T-helper 1 cell (primary cell): ENCODE measurements around the gene BARHL1.

ENCODE experiments used
- DNase-seq, 5 donors: peaks; one replicate each; pipeline ENCODE4 v3.0.0-alpha.2; 2012 to 2020
- total RNA-seq, 4 donors: gene quantifications; one replicate each; lab custom pipeline; 2026; lab: John Stamatoyannopoulos, UW

BARHL1 gene
- total RNA-seq: 0 reads per million in 4 donors

DNA sequence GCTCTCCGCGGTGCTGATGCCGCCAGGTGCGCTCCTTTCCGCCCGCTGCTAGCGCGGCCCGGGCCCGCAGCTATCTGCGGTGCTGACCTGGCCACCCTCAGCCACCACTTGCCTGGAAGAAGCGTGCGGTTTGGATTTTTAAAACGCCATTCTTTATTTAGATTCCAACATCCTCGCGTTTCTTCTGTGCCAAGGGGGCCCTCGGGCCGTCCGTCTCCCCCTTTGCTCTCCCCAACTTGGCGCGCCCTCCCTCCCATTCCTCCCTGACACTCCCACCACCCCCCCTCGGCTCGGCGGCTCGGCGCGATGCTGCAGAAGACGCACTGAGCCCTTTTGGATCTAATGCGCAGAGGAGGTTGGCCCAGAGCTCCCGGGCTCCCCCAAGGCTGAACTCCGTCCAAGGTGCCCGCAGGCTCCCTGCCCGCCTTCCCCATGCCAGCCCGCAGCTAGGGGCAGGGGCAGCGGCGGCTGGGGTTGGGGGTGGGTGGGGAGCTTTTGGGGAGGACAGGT is at the start of gene BARHL1:
TSS of gene BARHL1 (plus strand) at position 331 of the 510 bp plus-strand sequence. CDS start 192 bp downstream, outside the sequence.
- no peak for DNase-seq

DNA sequence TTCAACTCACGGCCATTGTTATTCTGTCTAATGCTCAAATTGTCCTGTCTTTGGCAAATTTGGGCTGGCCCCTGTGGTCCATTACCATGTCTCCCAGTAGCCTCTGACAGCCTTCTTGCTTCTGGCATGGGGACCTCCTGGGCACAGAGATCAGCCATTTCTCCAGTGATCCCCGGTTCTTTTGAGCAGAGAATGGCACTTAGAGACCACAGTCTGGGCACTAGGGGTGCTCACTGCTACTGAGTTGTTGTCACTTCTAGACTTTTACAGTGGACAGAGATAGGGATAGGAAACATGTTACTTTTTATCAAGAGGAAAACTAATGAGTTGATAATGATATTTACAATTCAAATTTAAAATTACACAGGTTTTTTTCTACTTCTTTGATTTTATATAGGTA is 47.6 kb upstream of the BARHL1 start:
- no peak for DNase-seq

DNA sequence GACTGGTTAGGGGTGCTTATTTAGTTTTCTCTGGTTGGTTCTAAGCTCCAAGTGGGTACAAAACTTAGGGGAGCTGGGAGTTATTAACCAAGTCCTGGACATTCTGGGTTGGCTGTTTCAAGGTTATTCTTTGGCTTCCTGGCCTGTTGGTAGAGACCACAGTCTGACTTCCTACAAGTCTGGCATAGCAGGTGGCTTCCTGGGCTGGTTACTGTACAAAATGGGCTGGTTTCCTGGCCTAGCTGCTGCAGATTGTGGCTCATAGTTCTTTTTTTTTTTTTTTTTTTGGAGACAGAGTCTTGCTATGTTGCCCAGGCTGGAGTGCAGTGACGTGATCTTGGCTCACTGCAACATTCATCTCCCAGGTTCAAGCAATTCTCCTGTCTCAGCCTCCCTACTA is 46.3 kb upstream of the BARHL1 start:
- no peak for DNase-seq

DNA sequence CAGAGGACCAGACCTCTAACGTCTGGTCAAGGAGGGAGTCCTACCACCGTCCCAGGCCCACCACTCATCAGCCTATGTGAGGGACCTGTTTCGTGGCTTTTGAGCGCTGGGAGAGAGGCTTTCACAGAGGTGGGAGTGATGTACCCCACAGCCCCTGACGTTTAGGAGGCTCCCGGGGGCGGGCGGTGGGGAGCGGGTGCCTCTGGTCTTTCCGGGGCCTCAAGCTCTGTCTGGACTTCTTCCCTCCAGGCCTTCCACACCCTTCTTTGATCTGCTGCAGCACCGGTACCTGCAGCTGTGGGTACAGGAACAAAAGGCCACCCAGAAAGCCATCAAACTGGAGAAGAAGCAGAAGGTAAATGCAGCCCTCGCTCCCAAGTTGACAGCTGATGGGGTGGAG is 45.1 kb upstream of the BARHL1 start:
- DNase-seq: no peak

DNA sequence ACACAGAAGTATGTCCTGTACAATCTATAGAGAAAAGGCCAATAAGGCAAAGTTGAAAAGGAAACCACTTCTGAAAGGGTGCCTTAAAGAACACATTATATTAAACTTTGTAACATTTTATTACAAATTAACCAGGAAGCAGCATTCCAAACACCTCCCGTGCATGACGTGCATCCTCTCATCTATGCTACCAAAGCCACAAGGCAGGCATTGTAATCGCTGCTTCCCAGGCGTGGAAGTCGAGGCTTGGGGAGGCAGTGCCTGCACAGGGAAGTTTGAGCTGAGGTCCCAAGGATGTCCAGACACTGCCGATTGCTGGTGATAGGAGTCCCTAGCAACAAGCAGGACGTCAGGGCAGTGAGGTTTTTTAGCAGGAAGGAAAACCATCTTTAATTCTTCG is 44.3 kb upstream of the BARHL1 start:
- DNase-seq: no peak

DNA sequence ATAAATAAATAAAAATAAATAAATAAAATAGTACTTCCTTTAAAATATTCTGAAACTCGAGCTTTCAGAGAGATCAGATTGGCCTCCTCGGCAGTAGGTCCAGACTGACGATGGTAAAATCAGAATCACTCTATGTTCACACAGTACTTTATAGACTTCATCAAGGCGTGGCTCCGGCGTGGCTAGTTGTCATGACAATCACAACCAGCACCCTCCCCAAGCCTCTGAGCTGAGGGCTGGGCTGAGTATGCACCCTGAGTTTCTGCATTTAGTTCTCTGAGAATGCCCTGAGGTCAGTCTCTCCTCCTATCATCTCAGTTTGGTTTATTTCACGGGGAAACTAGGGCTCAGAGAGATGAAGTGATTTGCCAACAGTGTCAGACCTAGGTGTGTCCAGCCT is 43.3 kb upstream of the BARHL1 start:
- DNase-seq: no peak

DNA sequence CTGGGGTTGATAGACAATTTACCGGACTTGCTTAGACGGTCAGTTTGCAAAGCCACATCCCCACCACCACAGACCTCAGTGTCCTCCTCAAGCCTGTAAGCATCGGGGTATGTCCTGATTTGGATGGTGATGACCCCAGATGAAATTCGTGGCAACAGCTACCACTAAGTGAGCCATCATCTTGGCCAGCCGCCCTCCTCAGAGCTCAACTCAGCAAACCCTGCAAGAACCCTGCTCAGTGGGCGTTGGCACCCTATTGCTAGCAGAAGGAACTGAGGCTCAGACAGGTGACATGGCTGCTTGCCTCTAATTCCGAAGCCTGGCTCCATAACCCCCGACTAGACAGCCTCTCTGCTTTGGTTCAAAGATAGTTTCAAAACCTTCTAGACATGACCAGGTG is 41.4 kb upstream of the BARHL1 start:
- DNase-seq: no peak

DNA sequence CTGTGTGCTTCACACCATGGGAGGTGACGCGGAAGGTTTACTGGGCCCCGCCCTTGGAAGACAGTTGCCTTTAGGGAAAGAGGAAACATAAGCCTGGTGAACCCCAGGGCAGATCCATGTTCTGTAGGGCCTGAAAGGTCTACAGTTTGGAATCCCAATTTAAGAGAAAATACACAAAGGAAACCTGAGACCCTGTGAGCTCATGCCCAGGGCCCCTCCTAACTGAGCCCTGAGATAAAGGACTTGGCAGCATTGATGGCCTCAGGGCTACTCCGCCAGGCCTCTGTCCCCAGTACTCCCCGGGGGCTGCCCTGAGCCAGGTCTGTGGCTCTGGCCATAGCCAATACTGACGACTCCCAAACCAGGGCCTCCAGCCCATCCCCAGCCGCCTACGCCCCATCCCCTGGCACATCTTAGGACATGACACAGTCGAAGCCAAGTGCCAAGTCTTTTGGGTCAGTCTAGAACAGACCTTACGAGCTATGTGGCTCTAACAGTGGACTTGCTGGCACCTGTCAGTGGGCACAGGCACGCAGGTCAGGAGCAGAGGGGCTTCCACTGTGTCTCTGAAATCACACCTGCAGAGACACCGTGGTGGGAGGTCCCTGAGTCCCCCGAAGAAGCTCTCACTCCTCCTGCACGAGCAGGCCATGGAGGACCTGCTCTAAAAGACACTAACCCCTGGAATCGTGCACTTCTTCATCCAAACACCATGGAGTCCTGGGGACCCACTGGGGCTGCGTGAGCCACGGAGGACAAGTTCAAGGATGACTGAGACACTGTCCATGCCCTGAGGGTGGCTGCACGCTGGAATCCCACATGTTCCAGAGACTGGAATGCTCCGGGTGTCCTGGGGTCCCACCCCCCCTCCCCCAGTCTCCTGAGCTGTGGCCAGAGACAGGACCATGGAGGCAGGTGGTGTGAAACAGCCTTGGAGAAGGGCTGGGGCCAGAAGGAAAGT is 40.3 kb upstream of the BARHL1 start:
- DNase-seq: no peak

DNA sequence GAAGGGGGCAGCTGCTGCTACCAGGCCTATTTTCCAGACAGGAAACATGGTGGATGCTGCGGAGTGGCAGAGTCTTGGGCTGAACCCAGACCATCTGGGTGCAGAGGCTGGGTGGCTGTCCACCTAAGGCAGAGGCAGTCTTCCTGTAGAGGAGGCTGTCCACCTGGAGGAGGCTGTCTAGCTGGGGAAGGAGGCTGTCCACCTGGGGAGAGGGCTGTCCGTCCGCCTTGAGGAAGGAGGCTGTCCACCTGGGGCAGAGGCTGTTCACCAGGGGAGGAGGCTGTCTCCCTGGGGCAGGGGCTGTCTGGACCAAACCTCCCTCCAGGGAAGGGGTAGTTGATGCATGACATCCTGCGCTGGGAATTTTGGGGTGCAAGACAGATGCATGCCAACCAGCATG is 39.2 kb upstream of the BARHL1 start:
- no peak for DNase-seq

DNA sequence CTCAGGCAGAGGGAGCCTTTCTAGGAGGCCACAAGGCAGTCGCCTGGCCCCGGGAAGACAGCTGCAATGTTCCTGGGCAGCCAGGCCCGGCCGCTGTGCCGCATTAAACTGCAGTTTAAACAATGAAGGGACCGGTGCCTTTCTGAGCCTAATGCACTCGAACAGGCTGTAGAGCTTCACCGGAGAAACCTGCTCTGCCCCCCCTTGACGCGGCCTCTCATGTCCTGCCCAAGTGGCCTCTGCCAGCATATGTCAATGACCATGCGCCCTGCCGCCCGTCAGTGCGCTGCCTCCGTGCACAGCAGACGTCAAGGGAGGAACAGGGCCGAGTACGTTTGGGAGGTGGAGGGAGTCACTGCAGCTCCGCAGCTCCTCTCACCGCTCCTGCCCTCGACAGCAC is 38.4 kb upstream of the BARHL1 start:
- no peak for DNase-seq

DNA sequence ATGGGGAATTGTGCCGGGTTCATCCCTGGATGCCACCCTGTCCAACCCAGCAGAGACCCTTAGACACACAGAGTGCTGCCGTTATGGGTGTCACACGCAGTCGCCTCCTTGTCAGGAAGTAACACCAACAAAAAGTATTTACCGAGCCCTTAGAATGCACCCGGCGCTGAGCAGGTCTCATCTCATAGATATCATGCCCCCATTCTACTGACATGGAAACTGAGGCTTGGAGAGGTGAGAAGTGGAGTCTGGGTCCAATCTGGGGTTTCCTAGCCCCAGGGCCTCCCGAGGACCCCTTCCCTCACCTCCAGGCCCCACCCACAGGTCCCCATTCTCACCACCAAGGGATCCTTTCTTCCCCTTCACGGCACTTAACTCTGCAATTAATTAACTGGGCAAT is 36.8 kb upstream of the BARHL1 start:
- no peak for DNase-seq

DNA sequence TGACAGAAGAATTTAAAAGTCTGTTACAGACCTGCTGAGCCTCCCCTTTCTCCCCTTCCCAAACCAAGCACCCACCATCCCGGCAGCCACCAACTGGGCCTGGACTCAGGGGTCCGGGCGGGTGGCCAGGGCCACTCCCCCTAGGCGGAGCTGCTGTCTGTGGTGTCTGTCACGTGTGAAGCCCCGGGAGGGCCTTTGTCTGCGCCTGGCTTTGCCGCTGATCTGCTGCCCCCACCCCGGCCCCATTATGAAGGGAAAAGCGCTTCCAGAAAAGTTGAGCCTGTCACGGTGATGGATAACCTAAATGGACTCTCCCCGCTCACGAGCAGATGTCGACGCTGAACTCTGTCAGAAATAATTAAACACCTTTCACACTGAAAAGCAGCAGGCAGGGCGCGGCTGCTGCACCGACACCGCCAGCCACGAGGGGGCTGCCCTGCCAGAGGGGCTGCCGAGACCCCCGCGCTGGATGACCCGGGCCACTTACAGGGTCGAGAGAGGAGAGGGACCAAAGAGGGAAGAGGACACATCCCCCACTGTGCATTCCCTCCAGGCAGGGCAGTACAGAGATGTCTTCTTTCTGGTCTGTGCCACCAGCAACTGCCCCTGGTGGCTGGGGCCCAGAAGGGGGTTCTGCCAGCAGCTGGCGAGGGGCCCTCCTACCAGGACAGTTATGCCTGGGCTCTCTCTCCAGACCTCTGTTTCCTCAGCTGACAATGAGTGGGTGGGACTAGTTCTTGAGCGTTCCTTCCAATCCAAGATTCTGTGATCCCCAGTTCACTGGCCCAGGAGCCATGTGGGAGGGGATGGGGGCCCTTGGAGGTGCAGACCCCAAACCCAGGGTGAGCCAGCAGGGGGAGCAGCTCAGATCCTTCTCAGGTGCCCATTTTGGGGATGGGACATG is 36.0 kb upstream of the BARHL1 start:
- DNase-seq: no peak

DNA sequence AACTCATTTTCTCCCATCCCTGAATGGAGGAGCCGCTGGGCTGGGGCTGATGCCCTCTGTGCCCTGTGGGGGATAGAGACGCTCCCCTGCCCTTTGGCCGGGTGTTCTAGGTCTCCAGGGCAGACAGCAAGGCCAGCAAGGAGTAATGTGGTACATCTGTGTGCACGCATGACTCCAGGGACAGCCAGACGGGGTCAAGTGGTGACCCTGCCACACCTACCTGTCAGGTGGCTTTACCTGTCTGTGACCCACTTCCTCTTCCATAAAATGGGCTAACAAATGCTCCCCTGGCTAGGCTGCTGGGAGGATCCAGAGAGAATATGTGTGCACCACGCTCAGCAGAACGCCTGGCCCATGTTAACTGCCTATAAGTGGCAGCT is 35.4 kb upstream of the BARHL1 start:
- no peak for DNase-seq

DNA sequence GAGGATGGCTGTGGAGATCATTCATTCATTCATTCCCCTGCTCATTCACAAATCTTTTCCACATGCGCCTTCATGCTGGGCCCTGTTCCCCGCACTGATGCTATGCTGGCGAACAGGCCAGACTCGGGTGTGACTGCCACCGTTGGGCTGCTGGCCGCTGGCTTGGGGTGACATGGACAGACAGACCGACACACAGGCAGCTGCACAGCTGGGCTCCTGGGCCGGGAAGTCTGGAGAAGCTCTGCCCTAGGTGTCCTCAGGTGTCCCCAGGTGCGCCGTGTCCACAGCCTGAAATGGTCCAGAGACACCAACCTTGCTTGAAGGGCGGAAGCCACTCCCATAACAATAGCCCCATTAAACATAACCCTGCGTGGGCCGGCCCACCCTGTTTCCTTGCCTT is 35.0 kb upstream of the BARHL1 start:
- no peak for DNase-seq

DNA sequence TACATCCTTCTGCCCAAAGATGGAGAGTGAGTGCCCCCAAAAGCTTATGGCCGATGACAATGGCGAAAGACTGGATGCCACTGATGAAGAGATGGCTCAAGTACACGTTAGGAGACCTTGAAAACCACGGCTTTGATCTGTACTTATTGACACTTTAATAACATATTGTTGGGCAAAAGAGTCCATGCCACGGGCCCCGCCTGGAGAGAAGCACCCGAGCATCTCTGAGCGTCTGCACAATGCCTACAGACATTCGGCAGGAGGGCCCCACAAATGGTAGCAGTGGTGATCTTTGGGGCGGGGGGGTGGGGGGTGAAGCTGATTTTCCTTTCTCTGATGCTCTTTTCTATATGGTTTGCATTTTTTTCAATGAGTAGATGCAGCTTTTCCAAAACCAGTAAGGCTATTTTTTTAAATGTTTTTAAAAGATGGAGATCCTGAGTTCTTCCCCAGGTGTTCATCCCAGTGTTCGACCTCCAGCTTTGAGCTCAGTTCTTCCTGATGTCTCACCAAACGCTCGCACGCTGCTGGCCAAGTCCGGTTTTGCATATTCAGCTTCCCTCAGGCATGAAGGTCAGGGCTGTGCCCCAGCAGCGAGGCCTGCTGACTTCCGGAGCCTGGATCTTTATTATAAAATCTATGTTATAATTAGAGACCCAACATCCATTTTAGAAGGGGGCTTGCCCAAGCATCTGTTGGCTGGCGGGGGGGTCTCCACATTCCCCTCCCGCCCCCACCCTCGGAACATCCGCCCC is 34.3 kb upstream of the BARHL1 start:
- no peak for DNase-seq

DNA sequence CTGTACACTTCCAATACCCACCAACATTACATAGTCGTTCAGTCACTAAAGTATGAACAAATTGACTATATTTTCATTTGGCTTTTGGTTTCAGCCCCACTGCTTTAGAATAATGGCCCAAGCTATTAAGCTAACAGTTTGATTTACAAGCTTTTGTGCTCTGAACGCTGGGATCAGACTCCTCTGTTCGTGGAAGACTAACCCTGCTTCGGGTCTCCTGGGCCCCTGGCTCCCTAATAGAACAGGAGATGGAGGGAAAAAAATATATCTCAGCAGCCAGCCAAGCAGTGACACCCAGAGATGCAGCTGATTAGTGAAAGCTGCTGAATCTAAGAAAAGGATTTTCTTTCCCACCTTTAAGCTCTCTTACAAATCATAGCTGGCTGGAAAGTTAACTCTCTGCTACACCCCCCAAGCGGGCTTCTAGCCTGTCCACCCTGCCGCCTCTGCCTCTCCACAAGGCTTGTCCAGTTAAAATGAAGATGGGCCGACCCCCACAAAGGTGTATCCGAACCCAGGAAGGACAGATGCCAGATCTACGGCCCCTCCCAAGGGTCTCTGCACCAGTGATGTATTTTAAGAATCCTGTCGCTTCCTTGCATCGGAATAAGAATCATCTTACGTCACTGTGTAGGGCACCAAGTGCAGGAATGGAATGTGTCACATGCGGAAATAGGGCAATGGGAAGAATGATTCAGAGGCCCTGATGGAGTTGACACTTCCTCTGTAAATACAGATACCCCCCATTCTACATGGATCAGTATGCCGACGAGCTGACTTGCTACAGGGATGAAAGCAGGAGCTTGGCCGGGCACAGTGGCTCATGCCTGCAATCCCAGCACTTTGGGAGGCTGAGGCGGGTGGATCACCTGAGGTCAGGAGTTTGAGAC is 33.4 kb upstream of the BARHL1 start:
- DNase-seq: no peak

DNA sequence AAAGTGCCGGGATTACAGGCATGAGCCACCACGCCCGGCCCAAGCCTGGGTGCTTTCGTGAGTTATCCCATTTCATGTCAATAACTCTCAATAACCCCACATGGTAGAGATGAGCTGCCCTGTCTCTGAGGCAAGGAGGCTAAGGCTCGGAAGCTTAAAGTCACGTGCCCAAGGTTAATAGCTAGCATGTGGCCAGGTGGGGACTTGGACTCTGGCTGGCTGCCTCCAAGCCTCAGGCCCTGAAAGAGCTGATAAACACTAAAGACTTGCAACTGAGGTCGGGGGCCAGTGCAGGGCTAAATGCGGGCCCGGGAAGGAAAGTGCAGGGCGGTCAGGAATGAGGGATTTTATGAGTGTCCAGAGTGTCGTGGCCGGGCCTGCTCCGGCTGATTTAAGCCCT is 30.9 kb upstream of the BARHL1 start:
- no peak for DNase-seq

DNA sequence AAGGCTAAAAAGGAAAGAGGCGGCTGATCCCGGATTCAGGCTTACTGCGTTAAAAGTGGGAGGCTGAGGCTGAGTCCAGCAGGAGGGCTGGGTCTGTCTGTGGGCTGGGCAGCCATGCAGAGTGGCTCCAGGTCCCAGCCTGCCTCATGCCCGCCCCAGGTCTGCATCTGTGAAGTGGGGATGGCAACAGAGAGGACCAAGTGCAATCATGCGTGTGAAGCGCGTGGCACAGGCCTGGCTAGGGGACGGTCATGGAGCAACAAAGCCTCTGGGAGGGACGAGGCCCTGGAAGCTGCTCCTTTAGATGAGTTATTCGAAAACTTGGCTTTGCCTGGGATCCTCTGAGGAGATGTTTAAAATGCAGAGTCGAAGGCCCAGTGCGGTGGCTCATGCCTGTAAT is 30.4 kb upstream of the BARHL1 start:
- DNase-seq: no peak

DNA sequence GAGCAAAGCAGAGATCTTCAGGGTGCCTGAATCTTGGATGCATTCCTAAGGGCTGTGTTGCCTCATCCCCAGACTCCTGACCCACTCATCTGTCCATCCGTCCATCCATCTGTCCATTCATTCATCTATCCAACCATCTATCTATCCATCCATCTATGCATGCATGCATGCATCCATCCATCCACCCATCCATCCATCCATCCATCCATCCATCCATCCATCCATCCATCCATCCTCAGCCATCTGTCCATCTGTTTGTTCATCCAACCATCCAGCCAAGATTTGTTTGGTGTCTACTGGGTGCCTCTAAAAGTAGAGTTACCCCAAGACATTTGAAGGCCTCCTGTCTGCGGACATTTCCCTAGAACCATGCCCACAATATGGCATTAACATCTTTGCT is 27.7 kb upstream of the BARHL1 start:
- DNase-seq: no peak

DNA sequence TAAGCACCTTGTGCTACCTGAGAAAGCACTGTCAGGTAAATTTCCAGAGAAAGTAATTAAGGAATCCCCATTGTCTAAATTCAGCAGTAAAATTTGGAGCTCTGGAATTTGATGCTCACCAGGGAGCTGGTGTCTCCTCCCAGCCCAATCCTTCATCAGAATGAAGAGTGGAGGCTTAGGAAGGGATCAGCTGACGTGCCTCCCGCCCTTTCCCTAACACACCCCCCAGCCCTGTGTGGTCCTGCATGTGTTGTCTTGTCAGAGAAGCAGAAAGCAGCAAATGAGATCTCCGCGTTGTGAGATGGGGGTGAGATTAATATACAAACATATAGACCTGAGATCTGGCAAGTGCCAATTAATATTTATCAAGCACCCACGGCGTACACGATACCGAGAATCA is 26.9 kb upstream of the BARHL1 start:
- DNase-seq: no peak

DNA sequence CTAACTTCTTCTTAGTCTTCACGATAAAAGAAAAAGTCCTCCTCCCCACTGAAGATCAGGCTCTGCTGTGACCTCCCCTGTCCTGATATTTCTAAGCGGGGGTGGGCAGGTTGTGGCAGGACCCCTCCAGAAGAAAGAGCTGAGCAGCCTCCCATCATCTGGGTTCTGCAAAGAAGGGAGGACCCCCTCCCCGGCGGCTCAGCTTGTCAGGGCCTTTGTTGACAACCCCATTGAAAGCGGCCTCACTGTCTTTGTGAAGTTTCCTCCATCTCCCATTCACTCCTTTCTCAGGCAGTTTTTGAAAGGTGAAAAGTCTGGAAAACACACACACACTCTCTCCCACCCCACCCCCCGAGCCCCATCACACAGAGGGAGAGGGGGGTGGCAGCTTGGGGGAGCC is 26.2 kb upstream of the BARHL1 start:
- no peak for DNase-seq

DNA sequence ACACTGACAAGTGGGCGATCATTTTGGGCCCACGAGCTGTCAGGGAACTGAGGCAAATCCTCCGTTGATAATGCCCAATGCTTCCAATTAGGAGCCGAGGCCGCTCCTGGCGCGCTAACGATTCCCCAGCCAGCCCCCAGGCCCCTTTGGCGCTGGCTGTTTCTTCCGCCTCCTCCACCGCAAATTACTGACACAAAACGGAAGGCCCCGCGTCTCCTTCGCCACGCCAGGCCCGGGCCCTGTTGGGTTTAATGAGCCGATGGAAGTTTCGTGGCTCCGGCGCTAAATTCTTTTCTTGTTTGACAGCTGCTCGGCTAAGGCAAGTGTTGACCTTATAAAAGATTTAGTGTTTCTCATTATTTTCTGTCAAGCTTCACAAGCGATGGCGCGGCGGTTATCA is 25.7 kb upstream of the BARHL1 start:
- no peak for DNase-seq
